ENCODE results near the gene DLG2. TPM values are rescaled to one million over a fixed set of nuclear protein-coding genes. Genes with fewer than 3 reads are reported as not detected.

Gene DLG2
- total and polyA plus RNA-seq, 2 of the 4 experiments (the other 2 are of a cell fraction) = 0.31 to 0.36 TPM

DNA sequence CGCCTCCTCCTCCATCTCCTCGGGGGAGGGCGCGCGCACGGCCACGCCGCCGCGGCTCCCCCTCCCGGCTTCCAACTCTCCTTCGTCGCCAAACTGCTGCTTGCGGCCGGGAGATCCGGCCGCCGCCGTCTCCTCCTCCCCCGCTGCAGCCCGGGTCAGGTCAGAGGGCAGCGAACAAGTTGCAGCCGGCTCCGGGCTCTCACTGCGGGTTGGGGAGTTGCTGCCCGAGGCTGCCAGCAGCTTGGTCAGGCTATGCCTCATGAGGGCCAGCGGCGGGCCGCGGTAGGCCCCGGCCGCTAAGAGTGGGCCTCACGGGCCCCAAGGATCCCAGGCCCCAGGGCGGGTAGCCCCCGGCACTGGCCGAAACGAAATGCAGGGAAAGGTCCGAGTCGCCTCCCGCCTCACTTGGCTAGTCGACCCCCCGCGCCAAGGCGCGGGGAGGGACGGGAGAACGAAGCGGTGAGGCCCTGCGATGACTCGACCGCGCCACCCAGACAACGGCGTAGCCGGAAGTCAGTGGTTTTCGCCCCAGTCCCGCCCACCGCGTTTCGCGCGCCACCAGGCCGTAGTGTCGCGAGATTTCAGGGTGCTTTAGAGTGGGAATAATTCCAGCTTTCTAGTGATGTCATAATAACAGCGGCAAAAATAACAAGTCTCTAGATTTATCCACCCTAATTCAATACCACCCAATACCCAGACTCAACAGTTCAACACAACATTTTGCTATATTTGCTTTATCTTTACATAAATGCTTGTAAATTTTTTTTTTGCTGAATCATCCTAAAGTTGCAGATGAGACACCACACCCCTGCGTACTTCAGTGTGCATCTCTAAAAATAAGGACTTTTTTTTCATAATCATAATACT, 37.7 kb upstream of the DLG2 start, which contains the start of gene CREBZF (continued):
- TF ChIP-seq, protein P1, sequence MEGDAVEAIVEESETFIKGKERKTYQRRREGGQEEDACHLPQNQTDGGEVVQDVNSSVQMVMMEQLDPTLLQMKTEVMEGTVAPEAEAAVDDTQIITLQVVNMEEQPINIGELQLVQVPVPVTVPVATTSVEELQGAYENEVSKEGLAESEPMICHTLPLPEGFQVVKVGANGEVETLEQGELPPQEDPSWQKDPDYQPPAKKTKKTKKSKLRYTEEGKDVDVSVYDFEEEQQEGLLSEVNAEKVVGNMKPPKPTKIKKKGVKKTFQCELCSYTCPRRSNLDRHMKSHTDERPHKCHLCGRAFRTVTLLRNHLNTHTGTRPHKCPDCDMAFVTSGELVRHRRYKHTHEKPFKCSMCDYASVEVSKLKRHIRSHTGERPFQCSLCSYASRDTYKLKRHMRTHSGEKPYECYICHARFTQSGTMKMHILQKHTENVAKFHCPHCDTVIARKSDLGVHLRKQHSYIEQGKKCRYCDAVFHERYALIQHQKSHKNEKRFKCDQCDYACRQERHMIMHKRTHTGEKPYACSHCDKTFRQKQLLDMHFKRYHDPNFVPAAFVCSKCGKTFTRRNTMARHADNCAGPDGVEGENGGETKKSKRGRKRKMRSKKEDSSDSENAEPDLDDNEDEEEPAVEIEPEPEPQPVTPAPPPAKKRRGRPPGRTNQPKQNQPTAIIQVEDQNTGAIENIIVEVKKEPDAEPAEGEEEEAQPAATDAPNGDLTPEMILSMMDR (conservative IDR thresholded peaks at IDR 0.05; ENCODE audit: low read depth, low read length) = no peak
- TF ChIP-seq RAD21 (IDR thresholded peaks at IDR 0.05; ENCODE audit: low read length) = no peak

Data from IMR-90 (cell line).